ENCODE measurements around the gene BUD23.

BUD23 gene

GRCh38 chr7:73738612-73739386 lies 55.4 kb downstream of the BUD23 start, which contains the start of gene ABHD11:
ABHD11 (minus strand) TSS chr7:73738802; CDS start chr7:73738770, 32 bp downstream.
- H3K4me3 ChIP-seq (ENCODE audit: low read depth, low read length), result peak within 1 kb of the TSS; percentile 81
- TF ChIP-seq CTCF (IDR thresholded peaks at IDR 0.05; ENCODE audit: borderline replicate concordance, insufficient read depth, low read depth, low read length), result no peak

- TF ChIP-seq CTCF (IDR thresholded peaks at IDR 0.05; ENCODE audit: borderline replicate concordance, insufficient read depth, low read depth, low read length), result no peak
- peak overlapping the region; percentile 62 for H3K4me3 ChIP-seq (ENCODE audit: low read depth, low read length)
These were observed 56.0 kb downstream of the BUD23 start for GRCh38 chr7:73739387-73739767.

DNA sequence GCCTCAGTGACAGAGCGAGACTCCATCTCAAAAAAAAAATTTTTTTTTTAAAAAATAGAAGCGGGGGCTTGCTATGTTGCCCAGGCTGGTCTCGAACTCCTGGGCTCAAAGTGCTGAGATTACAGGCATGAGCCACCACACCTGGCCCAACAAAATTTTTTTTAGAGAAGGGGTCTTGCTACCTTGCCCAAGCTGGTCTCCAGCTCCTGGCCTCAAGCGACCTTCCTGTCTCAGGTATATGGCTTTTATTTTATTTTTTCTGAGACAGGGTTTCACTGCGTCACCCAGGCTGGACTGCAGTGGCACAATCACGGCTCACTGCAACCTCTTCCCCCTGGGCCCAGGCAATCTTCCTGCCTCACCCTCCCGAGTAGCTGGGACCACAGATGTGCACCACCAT lies 56.8 kb downstream of the BUD23 start:
- H3K4me3 ChIP-seq (ENCODE audit: low read depth, low read length), result no peak overlapping the region
- TF ChIP-seq CTCF (IDR thresholded peaks at IDR 0.05; ENCODE audit: borderline replicate concordance, insufficient read depth, low read depth, low read length), result no peak

GRCh38 chr7:73740771-73741170 lies 57.4 kb downstream of the BUD23 start:
- no peak for TF ChIP-seq CTCF (IDR thresholded peaks at IDR 0.05; ENCODE audit: borderline replicate concordance, insufficient read depth, low read depth, low read length)
- no peak overlapping the region for H3K4me3 ChIP-seq (ENCODE audit: low read depth, low read length)

DNA sequence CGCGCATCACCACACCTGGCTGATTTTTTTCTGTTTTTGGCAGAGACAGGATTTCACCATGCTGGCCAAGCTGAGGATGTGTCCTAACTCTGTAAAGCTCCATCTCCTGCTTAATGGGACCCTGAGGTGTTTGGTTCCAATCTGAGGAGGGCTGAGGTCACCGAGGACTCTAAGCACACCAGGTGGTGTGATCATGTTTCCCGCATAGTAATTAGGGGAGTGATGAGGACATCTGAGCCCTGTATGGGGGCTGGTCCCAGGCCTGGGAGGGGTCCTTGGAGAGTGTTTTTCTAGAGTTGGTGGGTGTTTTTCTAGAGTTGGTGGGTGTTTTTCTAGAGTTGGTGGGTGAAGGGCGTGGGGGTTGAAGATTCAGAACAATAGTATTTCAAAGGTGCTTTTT lies 58.2 kb downstream of the BUD23 start:
- no peak for TF ChIP-seq CTCF (IDR thresholded peaks at IDR 0.05; ENCODE audit: borderline replicate concordance, insufficient read depth, low read depth, low read length)
- H3K4me3 ChIP-seq (ENCODE audit: low read depth, low read length), result no peak overlapping the region

- H3K4me3 ChIP-seq (ENCODE audit: low read depth, low read length), result no peak overlapping the region
- no peak for TF ChIP-seq CTCF (IDR thresholded peaks at IDR 0.05; ENCODE audit: borderline replicate concordance, insufficient read depth, low read depth, low read length)
These were observed 58.9 kb downstream of the BUD23 start for GRCh38 chr7:73742338-73742752.

All from GM12875 (cell line).